Measurements from ENCODE around the gene NR2F2.
"Not testable (repeated sequence)": the region's sequence is repeated elsewhere in the genome, so short reads cannot be mapped to it uniquely, and the experiment has no call there.

Gene NR2F2

DNA sequence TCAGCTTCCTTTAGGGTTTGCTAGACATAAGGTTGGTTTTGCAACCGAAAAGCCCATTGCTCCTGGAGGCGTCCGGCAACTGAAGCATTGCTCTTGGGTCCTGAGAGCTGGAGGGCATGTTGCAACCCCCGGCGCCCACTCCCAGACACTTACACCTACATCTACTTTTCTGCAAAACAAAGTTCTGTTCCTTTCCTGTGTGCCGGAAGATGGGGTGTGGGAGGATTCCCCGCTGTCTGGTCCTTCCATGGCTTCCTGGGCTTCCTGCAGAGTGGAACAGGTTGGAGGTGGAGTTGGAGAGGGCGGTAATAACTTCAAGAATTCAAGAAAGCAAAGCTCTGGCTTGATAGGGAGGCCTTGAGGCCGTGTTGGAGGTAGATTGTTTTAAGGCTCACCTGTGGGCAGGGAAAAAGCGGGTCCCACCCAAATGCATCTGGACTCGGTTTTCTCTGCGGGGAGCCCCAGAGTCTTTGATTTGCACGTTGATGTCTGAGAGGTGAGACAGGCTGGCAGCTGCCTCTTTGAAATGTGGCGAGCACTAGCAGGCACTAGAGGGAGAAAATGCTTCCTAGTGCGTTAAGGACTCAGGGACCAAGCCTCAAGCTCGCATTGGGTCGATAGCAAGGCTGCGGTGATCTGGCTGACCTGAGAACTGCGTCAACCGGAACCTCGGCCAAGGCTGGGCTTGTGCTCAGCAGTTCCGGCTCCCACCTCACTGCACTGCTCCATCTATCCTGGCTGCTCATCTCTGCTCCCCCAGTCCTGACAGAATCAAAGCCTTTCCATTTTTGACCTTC, 39.5 kb downstream of the NR2F2 start:
- no peak for DNase-seq

DNA sequence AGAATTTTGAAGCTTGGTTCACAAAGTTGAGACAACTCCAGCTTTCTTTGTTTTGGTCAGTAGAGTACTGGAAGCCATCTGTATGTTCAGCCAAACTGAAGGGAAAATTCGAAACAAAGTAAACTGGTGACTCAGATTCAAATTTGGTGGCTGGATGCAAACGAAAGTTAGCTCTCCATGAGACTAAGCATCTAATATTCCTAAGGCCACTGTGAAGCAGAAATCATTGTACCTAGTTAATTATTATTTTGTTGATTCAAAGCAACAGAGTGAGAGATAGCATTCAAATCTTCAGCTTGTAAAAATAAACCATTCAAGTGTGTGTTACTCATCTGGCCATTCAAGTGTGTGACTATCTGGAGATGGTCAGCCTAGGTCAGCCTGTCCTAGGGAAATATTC, 42.1 kb downstream of the NR2F2 start:
- DNase-seq: no peak

DNA sequence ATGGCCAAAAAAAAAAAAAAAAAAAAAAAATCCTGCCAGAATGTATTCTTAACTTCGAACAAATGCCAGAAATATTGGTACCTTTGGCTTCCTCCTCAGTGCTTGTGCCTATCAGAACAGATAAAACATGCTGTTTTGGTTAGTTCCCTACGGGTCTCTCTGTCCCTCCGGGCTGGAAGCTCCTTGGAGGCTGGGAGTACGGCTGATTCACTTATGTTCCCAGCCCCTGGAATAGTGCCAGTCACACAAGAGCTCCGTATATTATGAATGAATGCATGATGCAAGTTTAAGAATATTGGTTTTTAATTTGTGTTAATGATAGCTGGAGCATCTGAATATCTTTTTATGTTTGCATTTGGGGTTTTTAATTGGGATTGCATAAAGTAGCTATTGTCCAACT, 44.0 kb downstream of the NR2F2 start:
- no peak for DNase-seq

DNA sequence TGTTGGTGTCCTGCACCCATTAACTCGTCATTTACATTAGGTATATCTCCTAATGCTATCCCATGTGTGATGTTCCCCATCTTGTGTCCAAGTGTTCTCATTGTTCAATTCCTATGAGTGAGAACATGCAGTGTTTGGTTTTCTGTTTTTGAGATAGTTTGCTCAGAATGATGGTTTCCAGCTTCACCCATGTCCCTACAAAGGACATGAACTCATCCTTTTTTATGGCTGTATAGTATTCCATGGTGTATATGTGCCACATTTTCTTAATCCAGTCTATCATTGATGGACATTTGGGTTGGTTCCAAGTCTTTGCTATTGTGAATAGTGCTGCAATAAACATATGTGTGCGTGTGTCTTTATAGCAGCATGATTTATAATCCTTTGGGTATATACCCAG, 49.1 kb downstream of the NR2F2 start:
- DNase-seq: not testable (repeated sequence)

DNA sequence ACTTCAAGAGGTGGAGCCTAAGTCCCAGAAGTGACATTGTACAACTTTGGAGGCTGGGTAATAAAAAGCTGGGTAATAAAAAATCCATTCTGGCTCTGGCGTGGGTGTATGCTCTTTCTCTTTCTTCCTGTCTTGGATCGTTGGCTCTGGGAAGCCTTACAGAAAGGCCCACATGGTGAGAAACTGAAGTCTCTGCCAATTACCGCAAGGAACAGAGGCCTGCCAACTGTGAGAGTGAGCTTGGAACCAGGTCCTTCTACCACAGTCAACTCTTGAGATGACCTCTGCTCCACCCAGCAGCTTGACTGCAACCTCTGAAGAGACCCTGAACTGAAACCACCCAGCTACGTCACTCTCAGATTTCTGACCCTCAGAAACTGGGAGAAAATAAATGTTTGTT, 51.0 kb downstream of the NR2F2 start:
- DNase-seq: no peak

DNA sequence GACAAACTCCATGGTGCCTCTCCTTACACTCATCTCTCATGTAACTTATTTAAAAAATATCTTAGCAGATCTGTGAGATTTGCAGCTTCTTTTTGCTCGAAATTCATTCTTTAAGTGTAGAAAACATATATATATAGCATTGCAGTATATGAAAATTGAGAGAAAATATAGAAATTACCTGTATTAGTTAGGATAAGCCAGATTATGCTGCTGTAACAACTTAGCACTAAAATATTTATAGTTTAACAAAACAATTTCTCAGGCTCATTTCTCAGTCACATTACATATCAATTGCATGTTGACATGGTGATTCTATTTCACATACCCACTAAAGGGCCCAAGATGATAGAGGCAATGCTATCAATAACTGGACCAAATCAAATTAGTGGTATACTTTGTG, 54.7 kb downstream of the NR2F2 start:
- no peak for DNase-seq

GRCh38 chr15:96388673-96389072, 58.2 kb downstream of the NR2F2 start:
- no peak for DNase-seq

Data from CD4-positive, alpha-beta T cell treated with Interleukin-1 beta for 1 hour (primary cell).